ENCODE results near the gene NME3.

NME3 gene

DNA sequence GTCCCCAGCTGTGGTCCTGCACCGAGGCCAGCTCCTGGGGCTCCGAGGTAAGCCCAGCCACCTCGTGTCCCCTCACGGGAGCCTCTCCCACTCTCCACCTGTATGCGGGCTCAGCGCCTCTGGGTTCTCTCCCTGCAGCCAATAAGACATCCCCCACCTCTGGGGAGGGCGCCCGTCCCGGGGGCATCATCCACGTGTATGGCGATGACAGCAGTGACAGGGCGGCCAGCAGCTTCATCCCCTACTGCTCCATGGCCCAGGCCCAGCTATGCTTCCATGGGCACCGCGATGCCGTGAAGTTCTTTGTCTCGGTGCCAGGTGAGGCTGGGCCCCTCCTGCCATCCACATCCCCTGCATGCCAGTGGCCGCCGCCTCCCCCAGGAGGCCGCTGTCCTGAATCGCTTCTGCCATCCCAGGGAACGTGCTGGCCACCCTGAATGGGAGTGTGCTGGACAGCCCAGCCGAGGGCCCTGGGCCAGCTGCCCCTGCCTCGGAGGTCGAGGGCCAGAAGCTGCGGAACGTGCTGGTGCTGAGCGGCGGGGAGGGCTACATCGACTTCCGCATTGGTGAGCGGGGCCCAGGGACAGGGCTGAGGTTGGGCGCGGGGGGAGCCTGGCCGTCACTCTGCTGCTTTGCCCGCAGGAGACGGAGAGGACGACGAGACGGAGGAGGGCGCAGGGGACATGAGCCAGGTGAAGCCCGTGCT lies 3.1 kb downstream of the NME3 start:
- DNase-seq, result no peak

DNA sequence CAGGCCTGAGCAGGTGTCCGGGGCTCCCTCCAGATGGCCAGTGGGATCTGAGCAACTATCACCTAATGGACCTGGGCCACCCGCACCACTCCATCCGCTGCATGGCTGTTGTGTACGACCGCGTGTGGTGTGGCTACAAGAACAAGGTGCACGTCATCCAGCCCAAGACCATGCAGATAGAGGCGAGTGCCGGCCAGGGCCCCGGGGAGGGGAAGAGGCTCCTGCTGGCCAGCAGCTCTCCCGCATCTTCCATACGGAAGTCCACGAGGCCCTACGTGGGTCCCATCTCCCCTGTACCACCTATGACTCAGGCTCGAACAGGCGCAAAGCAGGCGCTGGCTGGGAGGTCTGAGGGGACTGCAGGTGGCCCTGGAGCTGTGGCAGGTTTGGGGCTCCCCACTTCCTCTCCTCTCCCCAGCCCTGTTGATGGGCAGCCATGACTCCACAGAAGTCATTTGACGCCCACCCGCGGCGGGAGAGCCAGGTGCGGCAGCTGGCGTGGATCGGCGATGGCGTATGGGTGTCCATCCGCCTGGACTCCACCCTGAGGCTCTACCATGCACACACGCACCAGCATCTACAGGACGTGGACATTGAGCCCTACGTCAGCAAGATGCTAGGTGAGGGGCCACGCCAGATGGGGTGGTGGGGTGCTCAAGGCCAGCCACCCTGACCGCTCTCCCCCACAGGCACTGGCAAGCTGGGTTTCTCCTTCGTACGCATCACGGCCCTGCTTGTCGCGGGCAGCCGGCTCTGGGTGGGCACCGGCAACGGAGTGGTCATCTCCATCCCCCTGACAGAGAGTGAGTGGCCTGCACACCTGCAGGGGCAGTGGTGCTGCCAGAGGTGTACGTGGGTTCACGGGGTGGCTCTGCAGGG lies 4.0 kb downstream of the NME3 start:
- no peak for DNase-seq

- no peak for DNase-seq
These were observed 4.6 kb downstream of the NME3 start for GRCh38 chr16:1766701-1767100.

GRCh38 chr16:1766231-1766630 lies 5.1 kb downstream of the NME3 start:
- no peak for DNase-seq

- DNase-seq, result no peak
These were observed 5.5 kb downstream of the NME3 start for GRCh38 chr16:1765826-1766225.

- no peak for DNase-seq
These were observed 6.4 kb downstream of the NME3 start for GRCh38 chr16:1764971-1765370.

DNA sequence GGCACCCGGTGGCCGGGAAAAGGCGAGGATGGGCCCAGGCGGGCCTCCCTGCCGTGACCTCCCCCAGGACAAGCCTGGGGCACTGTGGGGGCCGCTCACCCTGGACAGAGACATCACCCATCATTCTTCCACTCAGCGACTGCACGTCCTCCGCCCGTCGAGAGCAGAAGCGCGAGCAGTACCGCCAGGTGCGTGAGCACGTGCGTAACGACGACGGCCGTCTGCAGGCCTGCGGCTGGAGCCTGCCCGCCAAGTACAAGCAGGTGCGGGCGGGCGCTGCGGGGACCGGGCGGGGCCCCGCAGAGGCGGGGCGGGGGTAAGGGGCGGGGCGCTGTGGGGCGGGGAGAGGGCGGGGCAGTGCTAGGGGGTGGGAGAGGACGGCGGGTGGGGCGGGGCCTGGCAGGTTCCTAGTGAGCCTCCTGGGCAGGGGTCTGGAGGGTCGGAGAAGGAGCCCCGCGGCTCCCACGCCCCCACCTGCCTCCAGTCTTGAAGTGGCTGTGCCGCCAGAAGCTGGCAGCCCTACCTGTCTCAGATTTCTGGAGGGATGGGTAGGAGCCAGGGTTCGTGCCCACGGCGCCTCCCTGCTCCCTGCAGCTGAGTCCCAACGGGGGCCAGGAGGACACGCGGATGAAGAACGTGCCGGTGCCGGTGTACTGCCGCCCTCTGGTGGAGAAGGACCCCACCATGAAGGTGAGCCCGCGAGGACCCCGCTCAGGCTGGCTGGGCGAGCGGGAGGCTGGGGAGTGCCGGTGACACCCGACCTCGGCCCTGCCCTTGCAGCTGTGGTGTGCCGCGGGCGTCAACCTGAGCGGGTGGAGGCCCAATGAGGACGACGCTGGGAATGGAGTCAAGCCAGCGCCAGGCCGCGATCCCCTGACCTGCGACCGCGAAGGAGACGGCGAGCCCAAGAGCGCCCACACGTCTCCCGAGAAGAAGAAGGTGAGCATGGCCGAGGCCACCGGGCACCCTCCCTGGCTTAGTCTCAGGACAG lies 7.5 kb downstream of the NME3 start:
- no peak for DNase-seq

- DNase-seq, result no peak
These were observed 8.3 kb downstream of the NME3 start for GRCh38 chr16:1762879-1763520.

- DNase-seq, result no peak
These were observed 9.0 kb downstream of the NME3 start for GRCh38 chr16:1762196-1762878.

- no peak for DNase-seq
These were observed 9.6 kb downstream of the NME3 start for GRCh38 chr16:1761751-1762150.

- DNase-seq, result no peak
These were observed 10.4 kb downstream of the NME3 start for GRCh38 chr16:1760911-1761310.

GRCh38 chr16:1759511-1759910 lies 11.8 kb downstream of the NME3 start:
- no peak for DNase-seq

GRCh38 chr16:1758923-1759322 lies 12.4 kb downstream of the NME3 start:
- DNase-seq, result no peak

DNA sequence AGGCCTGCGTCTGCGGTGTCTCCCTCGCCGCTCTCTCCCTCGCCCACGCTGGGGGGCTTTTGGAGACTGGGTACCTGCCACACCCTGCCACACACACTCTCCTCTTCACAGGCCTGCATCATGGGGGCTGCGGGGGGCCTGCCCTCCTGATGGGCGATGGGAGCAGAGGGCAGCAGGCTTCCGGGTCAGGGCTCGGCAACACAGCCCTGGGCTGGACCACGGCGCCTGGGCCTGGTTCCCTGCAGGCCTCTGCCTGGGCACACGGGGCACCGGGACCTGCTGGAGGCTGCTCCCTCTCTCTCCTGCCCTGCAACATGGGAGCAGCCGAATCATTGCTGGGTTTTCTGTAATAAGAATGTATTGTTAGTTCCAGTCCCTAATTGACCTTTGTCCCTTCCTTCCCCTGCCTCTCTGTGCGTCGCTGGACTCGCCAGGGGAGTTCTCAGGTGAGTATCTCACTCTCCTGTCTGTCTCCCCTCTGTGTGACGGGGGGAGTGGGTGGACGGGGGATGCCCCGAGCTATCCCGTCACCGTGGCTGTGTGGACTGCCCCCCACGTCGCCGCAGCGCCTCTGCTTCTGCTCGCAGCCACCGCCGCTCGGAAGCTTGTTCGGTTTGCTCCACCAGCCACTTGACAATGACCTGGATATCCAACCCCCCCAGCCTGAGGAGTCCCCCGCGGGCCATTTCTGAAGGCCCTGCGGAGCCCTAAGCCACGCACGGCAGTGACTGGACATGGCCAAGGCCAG lies 13.5 kb downstream of the NME3 start:
- no peak for DNase-seq

DNA sequence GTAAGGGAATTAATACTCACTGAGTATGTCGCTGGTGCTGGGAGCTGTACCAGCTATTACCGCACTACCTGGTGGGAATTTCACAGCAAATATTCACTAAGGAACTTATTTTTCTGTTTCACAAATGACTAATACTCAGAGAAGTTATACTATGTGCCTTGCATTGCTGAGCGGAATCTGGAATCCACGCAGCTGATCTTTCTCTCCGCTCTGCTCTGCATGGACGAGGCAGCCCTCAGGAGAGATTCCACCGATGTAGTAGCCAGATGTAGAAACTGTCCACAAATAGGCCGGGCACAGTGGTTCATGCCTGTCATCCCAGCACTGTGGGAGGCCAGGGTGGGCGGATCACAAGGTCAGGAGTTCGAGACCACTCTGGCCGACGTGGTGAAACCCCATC lies 17.1 kb downstream of the NME3 start:
- no peak for DNase-seq

DNA sequence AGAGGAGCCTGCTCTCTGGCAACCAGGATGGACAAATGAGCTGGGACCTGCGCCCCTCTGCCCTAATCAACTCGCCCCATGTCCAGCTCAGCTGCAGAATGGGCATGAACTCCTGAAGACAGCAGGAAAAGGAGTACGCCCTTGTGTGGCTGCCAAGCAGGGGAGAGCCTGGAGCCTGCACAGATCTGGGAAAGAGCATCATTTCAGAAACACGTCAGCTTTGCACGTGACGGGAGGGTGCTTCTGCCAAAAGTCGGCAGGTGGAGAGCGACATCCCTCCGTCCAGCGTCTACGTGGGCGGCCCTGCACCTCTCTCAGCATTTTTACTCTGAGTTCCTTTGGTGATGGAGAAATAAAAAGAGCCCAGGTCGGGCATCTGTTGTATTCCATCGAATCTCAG lies 18.5 kb downstream of the NME3 start:
- no peak for DNase-seq

DNA sequence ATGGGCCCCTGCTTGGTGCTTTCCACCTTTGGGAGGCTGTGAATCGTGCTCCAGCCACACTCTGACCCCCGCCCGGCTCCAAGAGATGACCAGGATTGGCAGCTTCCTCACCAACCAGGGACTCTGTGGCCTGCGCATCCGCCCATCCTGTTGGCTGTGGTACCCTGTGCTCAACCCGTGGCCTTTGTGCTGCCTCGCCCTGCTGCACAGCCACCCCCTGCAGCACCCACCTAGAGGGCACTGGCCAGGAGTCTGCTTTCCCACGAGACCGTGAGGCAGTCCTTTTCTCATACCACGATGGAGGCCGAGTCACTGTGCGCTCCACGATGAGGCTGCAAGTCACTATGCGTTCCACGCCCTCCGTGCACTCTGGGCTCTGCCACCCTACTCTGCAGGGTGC lies 19.4 kb downstream of the NME3 start:
- DNase-seq, result no peak

- DNase-seq, result no peak
These were observed 21.9 kb downstream of the NME3 start for GRCh38 chr16:1749152-1750117.

DNA sequence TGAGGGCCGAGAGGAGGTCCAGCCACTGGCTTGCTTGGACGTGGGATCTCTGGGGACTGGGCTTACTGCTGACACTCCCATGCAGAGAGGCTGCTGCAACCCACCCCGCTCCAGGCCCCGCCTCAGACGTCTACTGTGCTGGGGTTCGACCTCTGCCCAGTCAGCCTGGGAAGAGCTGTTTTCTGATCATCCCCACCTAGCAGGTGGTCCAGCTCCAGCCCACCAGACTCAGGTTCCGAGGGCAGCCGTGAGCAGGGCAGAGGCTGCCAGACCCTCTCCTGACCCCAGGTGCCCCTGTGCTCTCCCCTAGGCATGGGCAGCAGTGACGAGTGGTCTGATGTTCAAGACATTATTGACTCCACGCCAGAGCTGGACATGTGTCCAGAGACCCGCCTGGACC lies 23.4 kb downstream of the NME3 start:
- no peak for DNase-seq

DNA sequence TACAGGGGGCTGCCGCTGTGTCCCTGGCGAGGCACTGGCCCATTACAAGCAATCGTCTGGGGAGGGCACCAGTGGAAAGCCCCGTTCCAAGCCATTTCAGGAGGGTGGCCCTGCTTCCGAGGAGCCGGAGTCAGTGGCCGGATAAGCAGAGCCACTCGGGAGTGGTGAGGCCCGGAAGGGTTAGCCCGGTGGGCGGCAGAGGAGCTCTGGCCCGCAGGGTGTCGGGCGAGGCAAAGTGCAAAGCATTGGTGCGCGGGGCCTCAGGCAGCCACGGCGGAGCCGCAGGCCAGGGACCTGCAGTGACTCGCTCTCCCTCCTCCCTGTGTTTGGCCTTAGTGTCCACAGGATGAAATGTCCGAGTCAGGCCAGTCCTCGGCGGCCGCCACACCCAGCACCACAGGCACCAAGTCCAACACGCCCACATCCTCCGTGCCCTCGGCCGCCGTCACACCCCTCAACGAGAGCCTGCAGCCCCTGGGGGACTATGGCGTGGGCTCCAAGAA lies 24.6 kb downstream of the NME3 start:
- no peak for DNase-seq

Data from activated CD4-positive, alpha-beta T cell treated with anti-CD3 and anti-CD28 coated beads for 4 hours (primary cell).